CD4-positive, alpha-beta T cell treated with Interleukin-17A for 4 hours (primary cell): ENCODE data around the gene CAPN8.

Source experiments
- DNase-seq: peaks from one replicate; pipeline ENCODE4 v3.0.0-alpha.2; 2020; ENCODE audit warnings: mixed read lengths

The CAPN8 gene

DNA sequence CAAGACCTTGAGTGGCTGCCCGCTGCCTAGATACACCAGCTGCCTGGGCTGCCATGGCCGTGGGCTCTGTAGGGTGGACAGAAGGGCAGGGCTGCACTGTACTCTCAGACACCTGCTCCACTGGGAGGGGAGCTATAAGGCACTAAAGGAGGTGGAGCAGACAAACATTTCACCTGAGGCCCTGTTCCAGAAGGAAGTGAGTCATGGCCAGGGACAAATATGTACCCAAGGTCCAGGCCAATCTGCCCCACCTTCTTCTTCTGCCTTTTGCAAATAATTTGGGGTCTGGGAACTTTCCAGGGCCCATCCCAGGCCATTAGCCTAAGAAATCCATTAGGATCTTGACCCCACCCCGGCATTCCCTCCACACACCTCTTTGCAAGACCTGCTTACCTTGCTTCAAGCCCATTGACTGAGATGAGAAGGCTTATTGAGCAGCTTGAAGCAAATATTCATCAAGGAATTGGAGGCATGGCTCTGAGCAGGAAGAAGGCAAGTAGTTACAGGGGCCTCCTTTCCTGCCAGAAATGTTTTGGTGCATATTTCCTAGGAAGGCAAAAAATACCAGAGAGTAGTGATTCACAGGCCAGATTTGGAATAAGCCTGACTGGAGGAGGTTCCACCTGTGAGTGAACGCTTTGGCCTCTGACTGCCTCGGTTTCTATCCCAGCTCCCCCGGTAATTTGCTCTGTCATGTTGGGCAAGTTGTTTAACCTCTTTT lies at the start of gene CAPN8:
Gene CAPN8, minus strand, starts transcription at position 110 of the 721 bp plus-strand sequence. Its CDS starts 55 bp downstream, at position 55.
- no peak for DNase-seq

DNA sequence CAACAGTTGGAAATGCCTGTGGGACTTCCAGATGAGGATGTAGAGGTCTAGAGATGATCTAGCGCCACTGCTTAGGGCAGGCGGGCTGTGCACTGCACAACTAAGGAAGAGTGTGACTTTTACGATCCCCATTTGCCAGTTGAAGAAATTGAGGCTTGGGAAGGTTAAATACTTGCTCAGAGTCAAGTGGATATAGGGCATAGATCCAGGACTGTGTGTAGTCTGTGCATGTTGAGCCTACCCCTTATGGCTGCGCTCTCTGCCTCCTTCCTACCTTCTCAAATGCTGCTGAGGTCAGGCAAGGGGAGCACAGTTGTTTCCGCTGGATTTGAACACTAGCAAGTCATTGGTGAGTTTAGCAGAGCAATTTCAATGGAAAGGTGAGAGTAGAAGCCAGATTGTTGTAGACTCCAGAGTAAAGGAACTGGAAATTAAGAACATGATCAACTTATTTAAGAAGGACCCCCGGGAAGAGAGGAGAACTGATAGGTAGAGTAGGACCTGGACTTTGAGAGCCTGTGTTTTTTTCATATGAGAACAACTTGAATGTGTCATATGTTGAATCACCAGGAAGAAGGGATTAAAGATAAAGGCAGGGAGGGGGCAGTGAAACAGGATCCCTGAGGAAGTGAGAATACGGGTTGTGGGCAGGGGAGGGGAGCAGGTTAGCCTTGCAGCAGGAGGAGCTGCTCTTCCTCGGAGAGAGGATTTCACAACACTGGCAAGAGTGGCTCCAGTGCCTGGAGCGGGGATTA lies 49.5 kb upstream of the CAPN8 start:
- no peak for DNase-seq

DNA sequence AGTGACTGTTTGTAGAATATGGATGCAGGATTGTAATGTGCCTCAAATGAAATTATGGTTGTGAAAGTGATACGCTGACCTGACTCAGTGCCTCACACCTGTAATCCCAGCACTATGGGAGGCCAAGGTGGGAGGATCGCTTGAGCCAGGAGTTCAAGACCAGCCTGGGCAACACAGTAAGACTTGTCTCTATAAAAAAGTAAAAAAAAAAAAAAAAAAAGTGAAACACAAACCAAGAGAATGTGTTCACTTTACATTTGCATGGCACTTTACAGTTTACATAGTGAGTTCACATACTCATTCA lies 48.9 kb upstream of the CAPN8 start:
- DNase-seq: no peak

DNA sequence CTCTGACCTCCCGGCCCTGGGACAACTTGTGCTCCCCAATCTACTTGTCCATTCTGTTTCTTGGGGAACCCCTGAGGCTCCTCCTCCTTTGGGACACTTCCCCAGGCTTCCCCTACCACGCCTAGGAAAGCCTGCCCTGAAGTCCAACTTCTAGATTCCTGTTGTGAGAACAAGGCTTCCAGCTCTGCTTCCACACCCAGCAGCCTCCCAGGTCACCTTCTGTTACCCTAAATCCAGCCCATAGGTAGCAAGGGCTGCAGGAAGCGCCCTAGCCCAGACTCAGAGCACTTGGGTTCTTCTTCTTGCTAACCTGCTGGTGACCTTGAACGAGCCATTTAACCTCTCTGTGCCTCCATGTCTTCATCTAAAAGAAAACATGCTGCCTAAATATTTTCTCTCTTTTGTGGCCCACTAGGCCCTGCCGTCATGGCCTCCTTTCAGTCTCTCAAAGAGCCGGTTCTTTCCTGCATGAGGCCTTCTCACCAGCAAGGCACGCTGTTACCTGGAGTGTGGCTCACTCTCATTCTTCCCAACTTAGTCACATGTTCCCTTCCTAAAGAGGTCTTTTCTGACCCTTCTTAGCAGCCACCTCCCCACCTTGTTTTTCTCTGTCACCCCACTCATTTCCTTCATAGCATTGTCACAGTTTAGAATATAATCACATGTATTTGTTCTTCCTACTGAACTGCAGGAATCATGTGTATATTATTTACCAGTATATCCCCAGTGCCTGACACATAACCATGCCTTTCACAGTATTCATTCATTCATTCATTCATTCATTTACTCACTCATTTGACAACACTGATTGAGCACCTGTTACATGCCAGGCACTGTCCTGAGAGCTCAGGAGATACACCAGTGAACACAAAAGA lies 48.3 kb upstream of the CAPN8 start:
- peak; percentile 45 for DNase-seq

DNA sequence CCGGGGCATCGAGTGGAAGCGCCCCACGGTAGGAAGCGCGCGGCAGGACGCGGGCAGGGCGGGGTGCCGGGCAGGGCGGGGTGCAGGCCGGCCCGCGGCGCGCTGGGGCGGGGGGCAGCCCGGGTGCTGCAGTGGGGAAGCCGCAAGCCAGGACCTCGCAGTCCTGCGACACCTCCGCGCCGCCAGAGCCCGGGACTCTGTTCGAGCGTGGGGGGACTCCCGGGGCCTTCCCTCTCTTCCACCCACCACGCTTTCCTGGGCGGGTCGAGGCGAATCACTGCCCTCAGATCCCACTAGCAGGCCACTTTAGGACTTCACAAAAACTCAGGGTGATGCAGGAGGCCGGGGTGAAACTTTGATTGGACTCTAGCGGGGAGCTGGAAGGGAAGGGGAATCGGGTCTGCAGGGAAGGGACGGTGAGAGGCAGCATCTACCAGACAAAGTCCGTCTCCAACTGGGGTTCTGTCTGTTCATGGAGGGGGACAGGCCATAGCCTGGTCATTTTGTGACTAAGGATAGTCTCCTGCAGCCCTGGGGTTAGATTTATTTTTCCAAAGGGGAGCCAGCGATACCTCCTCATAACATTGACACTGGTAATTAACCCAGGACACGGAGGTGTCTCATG lies 47.5 kb upstream of the CAPN8 start:
- DNase-seq: peak; percentile 59

DNA sequence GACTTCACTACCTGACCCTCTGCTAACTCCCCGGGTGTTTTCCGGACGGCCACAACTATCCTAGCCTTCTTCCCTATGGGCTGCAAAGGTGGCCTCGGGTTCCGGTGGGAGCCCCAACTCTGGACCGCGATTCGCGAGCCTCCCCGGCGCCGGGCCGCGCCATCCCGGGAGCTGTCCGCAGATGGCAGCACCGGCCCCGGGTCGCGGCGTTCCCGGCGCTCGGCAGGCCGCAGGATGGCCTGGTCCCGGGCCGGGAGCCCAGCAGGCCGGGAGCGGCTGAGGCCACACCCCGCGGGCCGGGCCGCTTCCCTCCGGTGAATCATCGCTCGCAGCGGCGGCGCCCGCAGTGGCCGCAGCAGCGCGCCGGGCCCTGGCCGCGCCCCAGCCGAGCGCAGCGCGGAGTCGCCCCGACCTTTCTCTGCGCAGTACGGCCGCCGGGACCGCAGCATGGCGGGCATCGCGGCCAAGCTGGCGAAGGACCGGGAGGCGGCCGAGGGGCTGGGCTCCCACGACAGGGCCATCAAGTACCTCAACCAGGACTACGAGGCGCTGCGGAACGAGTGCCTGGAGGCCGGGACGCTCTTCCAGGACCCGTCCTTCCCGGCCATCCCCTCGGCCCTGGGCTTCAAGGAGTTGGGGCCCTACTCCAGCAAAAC lies 46.8 kb upstream of the CAPN8 start, which contains the start of gene CAPN2:
Gene CAPN2, plus strand, starts transcription at position 346 of the 656 bp plus-strand sequence. Its CDS starts 102 bp downstream, at position 448.
- peak; percentile 78 for DNase-seq

DNA sequence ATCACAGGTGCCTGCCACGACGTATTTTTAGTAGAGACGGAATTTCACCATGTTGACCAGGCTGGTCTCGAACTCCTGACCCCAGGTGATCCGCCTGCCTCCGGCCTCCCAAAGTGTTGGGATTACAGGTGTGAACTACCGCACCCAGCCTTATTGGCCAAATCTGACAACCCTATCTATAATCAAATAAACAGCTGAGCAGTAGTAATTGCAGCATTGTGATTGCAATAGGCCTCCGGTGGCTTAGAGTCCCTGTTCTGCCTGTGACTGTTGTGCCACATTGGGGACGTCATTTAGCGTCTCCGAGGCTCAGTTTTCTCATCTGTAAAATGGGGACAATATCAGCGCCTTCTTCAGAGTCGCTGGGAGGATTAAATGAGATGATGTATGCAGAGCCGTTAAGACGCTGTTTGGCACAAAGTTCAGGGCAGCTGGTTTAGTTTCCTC lies 46.3 kb upstream of the CAPN8 start:
- no peak for DNase-seq

DNA sequence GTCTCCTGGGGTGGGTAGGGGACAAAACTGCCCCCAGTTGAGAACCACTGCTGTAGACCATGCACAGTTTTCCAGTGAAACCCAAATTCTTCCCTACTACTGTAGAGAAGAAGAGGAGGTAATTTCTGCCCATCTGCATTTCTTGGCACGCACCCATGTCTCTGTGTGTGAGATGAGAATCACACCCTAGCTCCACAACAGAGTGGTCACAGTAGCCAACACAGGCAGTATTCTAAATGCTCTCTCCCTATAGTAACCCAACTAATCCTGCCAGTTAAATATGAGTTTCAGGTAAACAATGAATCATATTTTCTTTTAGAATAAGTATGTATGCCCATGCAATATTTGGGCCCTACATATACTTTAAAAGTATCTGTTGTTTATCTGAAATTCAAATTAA lies 45.7 kb upstream of the CAPN8 start:
- DNase-seq: no peak

DNA sequence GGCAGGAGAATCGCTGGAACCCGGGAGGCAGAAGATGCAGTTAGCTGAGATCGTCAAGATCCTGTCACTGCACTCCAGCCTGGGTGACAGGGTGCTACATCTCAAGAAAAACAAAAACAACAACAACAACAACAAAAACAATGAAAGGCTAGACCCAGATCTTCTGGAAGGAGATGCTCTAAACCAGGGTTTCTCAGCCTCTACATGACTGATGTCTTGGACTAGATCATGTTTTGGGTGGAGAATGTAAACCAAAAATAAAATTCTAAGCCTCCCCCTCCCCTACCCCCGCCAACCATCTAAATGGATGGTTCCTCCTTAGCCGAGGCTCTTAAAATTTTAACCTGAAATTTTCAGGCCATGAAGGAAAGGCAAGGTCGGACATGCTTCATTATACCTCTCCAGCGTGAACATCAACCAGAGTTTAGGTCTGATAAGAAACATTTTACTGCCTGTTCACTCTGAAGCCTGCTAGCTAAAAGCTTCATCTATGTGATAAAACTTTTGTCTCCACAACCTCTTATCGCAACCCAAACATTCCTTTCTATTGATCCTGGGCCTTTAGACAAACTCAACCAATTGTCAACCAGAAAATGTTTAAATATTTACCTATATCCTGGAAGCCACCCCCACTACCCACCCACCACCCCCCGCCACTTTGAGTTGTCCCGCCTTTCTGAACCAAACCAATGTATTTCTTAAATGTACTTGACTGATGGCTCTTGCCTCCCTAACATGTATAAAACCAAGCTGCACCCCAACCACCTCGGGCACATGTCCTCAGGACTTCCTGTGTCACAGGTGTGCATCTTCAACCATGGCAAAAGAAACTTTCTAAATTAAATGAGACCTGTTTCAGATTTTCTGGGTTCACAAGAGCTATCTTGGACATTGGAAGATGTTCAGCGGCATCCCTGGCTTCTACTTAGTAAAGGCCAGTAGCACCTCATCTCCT lies 45.0 kb upstream of the CAPN8 start:
- DNase-seq: no peak

DNA sequence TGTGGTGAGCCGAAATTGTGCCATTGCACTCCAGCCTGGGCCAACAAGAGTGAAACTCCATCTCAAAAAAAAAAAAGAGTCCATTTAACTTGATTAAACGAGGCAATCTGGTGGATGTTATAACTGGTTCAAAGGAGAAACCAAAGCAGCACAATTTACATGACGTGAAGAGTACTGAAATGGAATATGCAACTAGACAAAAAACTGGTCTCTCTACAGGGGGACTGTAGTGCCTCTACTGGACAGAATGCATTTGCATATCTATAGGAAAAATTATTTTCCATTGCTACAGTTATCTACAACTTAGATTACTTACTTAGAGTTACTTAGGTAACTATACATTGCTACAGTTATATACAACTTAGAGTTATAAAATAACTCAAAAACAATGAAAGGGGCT lies 44.1 kb upstream of the CAPN8 start:
- DNase-seq: no peak

DNA sequence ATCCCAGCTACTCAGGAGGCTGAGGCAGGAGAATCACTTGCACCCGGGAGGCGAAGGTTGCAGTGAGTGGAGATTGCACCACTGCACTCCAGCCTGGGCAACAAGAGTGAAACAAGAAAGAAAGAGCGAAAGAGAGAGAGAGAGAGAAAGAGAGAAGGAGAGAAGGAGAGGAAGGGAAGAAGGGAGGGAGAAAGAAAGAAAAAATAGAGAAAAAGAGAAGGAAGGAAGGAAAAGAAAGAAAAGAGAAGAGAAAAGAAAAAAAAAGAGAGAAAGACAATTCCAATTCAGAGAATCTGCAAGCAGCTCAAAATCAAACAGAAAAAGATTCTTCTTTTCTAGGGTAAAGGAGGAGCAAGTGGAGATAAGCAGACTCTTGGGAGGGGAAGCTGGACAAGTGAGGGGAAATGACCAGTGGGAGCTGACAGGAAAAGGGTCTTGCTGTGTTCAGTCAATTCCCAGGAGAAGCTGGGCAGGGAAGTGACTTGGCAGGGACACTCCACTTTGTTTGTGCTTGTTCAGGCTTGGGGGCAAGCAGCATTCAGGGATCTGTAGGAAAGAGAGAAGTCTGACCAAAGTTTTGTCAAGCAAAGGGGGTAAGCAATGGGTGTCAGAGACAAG lies 43.3 kb upstream of the CAPN8 start:
- DNase-seq: no peak

DNA sequence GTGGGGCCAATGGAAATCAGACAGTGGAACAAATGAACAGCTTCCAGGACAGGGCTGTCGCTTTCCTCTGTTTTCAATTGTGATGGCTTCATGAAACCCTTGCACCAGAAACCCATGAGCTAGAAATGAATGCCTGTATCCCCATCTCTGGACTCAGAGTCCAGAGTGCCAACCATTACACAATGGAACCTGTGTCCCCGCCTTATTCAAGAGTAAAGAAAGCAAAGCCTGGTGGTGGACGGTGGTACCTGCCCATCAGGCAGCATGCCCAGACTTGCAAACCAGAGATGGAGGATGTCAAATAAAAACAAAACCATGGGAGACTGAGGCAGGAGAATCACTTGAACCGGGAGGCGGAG lies 42.5 kb upstream of the CAPN8 start:
- DNase-seq: no peak

DNA sequence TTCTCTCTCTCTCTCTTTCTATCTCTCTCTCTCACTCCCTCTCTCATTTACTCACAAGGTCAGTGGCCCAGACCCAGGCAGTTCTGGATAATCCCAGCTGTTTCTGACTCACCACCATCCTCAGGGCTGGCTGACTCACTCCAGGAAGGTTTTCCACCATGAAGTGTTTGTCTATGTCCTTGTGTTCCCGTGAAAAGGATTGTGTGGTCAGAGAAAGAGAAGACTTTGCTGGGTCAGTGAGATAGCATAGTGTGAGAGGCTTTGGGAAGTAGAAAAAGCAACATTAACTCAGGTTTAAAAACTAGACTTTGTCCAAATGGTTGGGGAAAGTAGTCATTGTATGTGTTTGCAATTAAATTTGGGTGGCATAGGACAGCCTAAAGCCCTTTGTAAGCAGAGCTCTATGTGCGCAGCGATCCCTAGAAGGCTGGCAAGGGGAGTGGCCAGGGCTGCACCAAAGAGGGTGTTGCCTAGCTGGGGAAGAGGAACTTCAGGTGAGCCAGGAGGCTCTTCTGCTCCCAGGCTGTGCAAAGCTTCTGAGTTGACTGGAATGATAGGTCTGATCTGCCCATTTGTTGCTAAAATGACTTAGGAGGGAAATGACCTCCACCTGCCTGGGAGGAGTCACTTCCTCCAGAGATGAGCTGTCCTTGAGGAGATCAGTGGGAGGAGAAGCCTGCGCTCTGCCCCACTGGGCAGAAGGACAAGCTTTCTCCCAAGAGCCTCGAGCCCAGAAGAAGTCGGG lies 41.9 kb upstream of the CAPN8 start:
- DNase-seq: no peak

DNA sequence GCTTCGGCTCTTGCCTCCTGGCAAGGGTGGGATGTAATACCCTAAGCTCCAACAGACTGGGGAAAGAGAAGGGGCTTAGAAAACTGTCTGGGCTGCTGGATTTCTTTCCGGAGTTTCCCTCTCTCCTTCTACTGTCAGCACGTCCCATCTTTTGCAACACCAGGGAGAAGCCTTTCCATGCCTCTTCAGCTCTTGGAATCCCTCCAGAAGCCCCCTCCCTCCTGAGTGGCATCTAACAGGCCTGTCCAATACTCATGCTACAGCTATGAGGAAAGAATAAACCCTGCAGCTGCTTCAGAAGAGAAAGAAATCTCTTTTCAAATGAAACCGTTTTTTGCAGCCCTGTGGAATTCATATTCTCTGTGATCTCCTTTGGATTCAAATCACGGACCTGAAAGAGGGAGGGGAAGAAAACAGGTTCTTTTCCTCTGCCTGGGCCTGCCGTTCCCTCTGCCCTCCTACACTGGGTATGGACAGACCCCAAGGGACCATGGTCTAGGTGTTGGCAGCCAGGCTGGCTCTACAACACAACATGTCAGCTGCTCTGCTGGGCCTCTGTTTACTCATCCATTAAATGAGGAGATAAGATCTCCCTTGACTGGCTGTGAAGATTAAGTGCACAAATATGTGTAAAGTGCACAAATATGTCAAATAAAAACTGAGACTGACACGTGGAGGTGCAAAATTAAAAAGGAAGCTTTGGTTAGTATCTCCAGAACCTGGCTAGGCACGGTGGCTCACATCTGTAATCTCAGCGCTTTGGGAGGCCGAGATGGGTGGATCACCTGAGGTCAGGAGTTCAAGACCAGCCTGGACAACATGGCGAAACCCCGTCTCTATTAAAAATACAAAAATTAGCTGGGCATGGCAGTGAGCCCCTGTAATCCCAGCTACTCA lies 40.8 kb upstream of the CAPN8 start:
- DNase-seq: no peak

DNA sequence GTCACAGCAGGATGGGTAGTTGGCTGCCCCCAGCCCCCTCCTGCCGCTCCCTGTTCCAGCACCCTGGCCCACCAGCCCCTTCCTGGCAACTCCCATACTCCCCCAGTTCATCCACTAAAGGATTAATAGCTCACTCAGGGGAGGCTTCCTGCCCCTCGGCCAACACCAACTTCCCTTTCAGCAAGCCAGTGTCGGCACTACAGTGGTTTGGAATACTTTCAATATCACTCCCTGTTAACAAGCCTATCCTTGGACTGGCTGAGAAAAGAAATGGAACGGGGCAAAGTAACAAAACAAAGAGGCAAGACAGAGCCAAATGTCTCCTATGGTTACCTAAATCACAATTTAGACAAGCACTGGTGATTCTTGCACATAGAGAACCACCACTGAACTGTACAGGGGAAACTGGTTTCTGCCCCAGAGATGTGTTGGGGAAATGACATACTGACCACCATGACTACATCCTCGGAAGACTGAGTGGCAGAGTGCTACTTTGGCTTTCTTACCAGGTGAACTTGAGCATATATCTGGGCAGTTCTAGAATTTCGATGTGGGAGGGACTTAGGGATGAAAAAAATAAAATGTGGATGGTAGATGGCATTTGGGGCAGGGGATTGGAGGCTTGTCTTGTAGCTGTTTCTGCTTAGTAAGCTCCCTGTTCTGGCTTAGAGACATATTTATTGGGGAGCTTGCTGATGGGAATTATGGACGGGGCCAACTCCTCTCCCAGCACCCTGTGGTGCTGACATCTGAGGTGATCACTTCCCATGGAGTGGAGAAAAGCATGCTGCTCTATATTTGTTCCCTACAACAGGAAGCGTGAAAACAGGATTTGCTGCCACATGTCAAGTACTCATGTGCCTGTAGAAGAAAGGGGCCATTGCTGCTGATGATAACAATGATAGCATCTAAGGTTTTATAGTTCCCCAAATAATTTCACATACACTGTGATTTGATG lies 39.7 kb upstream of the CAPN8 start:
- DNase-seq: no peak

DNA sequence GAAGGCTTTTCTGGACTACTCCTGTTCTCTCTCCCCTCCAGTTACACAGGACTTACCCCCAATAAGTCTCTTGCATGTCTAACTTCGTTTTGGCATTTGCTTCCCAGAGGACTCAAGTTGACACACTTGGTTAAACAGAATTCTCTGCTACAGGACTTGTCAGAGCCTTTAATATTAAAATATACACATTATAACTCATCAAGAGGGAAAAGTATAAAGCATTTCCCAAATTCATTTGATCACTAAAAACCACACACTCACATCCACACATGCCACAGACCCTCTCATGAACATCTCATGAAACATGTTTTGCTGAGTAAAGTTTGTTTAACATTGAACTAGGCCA lies 38.1 kb upstream of the CAPN8 start:
- DNase-seq: no peak

DNA sequence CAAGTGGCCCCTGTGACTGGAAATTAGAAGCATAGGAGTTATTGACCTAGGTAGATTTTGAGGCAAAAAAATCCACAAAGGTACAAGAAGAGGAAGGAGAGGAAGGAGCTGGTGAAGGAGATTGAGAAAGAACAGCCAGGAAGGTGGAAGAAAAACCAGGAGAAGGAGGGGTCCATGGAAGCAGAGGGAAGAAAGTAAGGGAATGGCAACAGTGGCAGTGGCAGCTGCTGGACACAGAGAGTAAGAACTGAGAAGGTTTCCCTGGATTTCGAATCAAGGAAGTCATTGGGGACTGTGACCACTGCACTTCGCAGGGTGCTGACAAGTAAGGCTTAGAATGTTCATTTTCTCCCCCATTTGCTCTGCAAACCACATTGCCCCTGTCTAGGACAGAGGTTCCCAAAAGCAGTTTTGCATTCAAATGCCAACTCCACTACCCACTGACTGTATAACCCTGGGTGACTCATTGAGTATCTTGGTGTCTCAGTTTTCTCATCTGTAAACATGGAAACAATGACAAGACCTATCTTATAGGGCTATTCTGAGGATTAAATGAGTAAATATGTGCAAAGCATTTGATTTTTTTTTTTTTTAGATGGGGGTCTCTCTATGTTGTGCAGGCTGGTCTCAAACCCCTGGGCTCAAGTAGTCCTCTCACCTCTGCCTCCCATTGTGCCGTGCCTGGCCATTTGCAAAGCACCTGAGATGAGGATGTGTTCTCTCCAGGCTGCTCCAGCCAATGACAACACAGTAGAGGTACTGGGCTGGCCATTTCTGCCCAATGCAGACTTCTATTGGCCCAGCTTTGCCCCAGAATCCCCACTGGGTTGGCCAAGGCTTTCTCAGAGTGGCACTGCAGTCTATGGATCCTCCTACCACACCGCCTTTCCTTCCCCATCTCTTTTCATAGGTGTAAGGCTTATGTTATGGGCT lies 37.5 kb upstream of the CAPN8 start:
- DNase-seq: no peak
